ENCODE results near the gene PELO.

- no peak for TF ChIP-seq CTCF (IDR thresholded peaks at IDR 0.05; ENCODE audit: borderline replicate concordance, extremely low read depth, low read length, poor library complexity, severe bottlenecking)
- TF ChIP-seq EZH2 (IDR thresholded peaks at IDR 0.05; ENCODE audit: borderline replicate concordance, low read depth, low read length, severe bottlenecking), result no peak
These were observed 1.7 kb downstream of the PELO start for GRCh38 chr5:52789378-52789777.
